Measurements from ENCODE around the gene CP. TPM values are rescaled to one million over a fixed set of nuclear protein-coding genes. Genes with fewer than 3 reads are reported as not detected.

Gene CP
- total RNA-seq, 1 experiment from 2014 or later: not detected

- Histone ChIP-seq H3K27ac (no peak overlapping the region), H3K36me3 (no peaks in the 10 kb centered on the region), H3K4me1 (replicated peaks) (peaks cover 11% of the 10 kb centered on the region), H3K9me3 (replicated peaks) (no peaks in the 10 kb centered on the region), H3K4me3 (no peak overlapping the region), H3K27me3 (replicated peaks) (no peaks in the 10 kb centered on the region)
- DNase-seq (ENCODE audit: low read depth in 1 of 2, low spot score in 2 of 2): no peak
Observed at GRCh38 chr3:149186721-149187120, 34.9 kb downstream of the CP start.

GRCh38 chr3:149186219-149186618, 35.4 kb downstream of the CP start:
- no peaks in the 10 kb centered on the region for H3K36me3 ChIP-seq
- H3K9me3 ChIP-seq (replicated peaks): no peaks in the 10 kb centered on the region
- H3K4me1 ChIP-seq (replicated peaks): peaks cover 11% of the 10 kb centered on the region
- H3K27ac ChIP-seq: no peak overlapping the region
- H3K27me3 ChIP-seq (replicated peaks): no peaks in the 10 kb centered on the region
- no peak for DNase-seq (ENCODE audit: low read depth in 1 of 2, low spot score in 2 of 2)
- no peak overlapping the region for H3K4me3 ChIP-seq

DNA sequence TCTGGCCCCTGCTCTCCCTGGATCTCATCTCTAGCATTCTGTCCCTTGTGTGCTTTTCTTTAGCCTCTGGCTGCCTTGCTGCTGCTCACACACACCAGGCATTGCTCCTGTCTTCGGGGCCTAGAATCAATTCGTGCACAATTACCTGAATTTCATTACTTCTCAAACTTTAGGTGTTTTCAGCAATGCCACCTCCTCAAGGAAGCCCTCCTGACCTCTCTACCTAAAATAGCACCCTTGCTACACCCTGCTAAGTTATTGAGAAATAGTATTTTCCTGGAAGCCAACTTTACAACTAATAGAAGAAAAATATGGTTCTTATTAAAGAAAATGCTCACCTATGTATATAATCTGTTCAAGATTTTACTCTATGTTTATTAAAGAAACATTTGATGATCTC, 40.4 kb downstream of the CP start:
- H3K4me1 ChIP-seq (replicated peaks): peaks cover 42% of the 10 kb centered on the region
- no peaks in the 10 kb centered on the region for H3K9me3 ChIP-seq (replicated peaks)

GRCh38 chr3:149180057-149180573, 41.5 kb downstream of the CP start:
- H3K27me3 ChIP-seq (replicated peaks): no peaks in the 10 kb centered on the region
- H3K4me1 ChIP-seq (replicated peaks): peaks cover 33% of the 10 kb centered on the region
- H3K27ac ChIP-seq: peak overlapping the region; percentile 87

More for the DNA sequence above, 40.4 kb downstream of the CP start:
- H3K27ac ChIP-seq: no peak overlapping the region
- no peak overlapping the region for H3K4me3 ChIP-seq
- H3K27me3 ChIP-seq (replicated peaks): no peaks in the 10 kb centered on the region
- H3K36me3 ChIP-seq: no peaks in the 10 kb centered on the region
- no peak for DNase-seq (ENCODE audit: low read depth in 1 of 2, low spot score in 2 of 2)

DNA sequence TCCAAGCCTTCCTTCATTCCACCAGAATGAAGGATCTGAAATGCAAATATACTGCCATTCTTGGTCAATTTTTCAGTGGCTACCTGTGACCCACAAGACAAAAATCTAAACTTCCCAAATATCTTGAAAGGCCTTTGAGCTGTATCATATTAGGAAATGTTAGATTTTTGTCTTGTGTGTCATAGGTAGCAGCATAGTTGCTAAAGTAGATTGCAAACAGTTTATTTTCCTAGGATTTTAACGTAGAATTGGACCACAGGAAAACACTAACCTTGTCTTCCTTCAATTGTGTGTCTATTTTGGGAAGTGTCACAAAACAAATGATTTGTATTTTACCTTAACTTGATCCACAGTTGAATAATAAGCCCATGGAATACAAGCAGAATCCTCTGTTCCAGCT, 42.4 kb downstream of the CP start:
- DNase-seq (ENCODE audit: low read depth in 1 of 2, low spot score in 2 of 2): peak in 1 of 2 experiments; percentile 75
- Histone ChIP-seq H3K4me3 (no peak overlapping the region), H3K27ac (peak overlapping the region; percentile 87), H3K27me3 (replicated peaks) (no peaks in the 10 kb centered on the region), H3K9me3 (replicated peaks) (no peaks in the 10 kb centered on the region), H3K4me1 (replicated peaks) (peaks cover 33% of the 10 kb centered on the region), H3K36me3 (no peaks in the 10 kb centered on the region)

More at GRCh38 chr3:149180057-149180573, 41.5 kb downstream of the CP start:
- Histone ChIP-seq H3K36me3 (no peaks in the 10 kb centered on the region), H3K4me3 (no peak overlapping the region), H3K9me3 (replicated peaks) (no peaks in the 10 kb centered on the region)
- peak; percentile 90 for DNase-seq (ENCODE audit: low read depth in 1 of 2, low spot score in 2 of 2)

GRCh38 chr3:149177122-149177521, 44.5 kb downstream of the CP start:
- no peak for DNase-seq (ENCODE audit: low read depth in 1 of 2, low spot score in 2 of 2)
- Histone ChIP-seq H3K9me3 (replicated peaks) (no peaks in the 10 kb centered on the region), H3K27me3 (replicated peaks) (no peaks in the 10 kb centered on the region), H3K36me3 (peaks cover 6% of the 10 kb centered on the region), H3K4me3 (no peak overlapping the region), H3K4me1 (replicated peaks) (peaks cover 33% of the 10 kb centered on the region), H3K27ac (no peak overlapping the region)

GRCh38 chr3:149174901-149175300, 46.7 kb downstream of the CP start:
- no peak overlapping the region for H3K4me3 ChIP-seq
- H3K36me3 ChIP-seq: peaks cover 24% of the 10 kb centered on the region
- H3K4me1 ChIP-seq (replicated peaks): peaks cover 26% of the 10 kb centered on the region
- no peak for DNase-seq (ENCODE audit: low read depth in 1 of 2, low spot score in 2 of 2)
- H3K27me3 ChIP-seq (replicated peaks): no peaks in the 10 kb centered on the region
- no peak overlapping the region for H3K27ac ChIP-seq
- H3K9me3 ChIP-seq (replicated peaks): no peaks in the 10 kb centered on the region

DNA sequence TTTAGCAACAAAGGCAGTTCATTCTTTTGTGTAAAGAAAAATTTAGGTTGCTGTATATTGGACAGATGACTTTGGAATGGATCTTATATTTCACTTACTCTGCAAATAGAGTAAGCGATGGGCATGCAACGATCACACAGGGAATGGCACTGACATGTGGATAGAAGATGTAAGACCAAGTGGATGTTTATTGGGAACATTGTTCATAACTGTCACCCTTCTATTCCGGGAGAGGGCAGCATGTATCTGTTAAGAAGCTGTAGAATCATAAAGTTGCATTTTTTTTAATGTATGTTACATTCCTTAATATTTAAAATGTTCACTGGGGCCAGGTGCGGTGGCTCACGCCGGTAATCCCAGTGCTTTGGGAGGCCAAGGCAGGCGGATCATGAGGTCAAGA, 51.0 kb downstream of the CP start:
- Histone ChIP-seq H3K27me3 (replicated peaks) (no peaks in the 10 kb centered on the region), H3K36me3 (peaks cover 47% of the 10 kb centered on the region), H3K9me3 (replicated peaks) (no peaks in the 10 kb centered on the region), H3K4me1 (replicated peaks) (no peaks in the 10 kb centered on the region), H3K4me3 (no peak overlapping the region), H3K27ac (no peak overlapping the region)
- no peak for DNase-seq (ENCODE audit: low read depth in 1 of 2, low spot score in 2 of 2)

DNA sequence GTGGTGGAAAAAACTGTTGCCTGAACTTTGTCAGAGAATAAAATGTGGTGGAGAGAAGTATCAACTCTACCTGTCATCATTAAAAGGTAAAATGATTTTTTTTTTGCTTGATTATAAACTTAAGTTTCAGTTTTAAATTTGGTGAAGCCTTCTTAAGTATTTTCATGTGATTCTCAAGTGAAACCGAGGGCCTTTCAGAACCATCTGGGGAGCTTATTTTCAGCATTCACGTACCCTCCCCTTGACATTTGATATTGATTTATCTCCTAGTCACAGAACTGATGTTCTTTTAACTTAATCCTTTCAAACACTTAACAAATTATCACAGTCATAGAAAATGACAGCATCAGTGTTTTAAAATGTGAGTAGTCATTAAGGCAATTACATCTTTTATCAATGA, 53.7 kb downstream of the CP start:
- Histone ChIP-seq H3K27ac (no peak overlapping the region), H3K4me3 (no peak overlapping the region), H3K9me3 (replicated peaks) (no peaks in the 10 kb centered on the region), H3K27me3 (replicated peaks) (no peaks in the 10 kb centered on the region), H3K4me1 (replicated peaks) (no peaks in the 10 kb centered on the region), H3K36me3 (peaks cover 67% of the 10 kb centered on the region)
- DNase-seq (ENCODE audit: low read depth in 1 of 2, low spot score in 2 of 2): no peak

- H3K27ac ChIP-seq: no peak overlapping the region
- no peaks in the 10 kb centered on the region for H3K9me3 ChIP-seq (replicated peaks)
- peaks cover 60% of the 10 kb centered on the region for H3K36me3 ChIP-seq
- DNase-seq (ENCODE audit: low read depth in 1 of 2, low spot score in 2 of 2): no peak
- H3K4me3 ChIP-seq: no peak overlapping the region
- H3K4me1 ChIP-seq (replicated peaks): no peaks in the 10 kb centered on the region
- H3K27me3 ChIP-seq (replicated peaks): no peaks in the 10 kb centered on the region
Observed at GRCh38 chr3:149163066-149163465, 58.6 kb downstream of the CP start.

GRCh38 chr3:149162007-149162406, 59.6 kb downstream of the CP start:
- Histone ChIP-seq H3K27me3 (replicated peaks) (no peaks in the 10 kb centered on the region), H3K27ac (no peak overlapping the region), H3K4me3 (no peak overlapping the region), H3K36me3 (peaks cover 60% of the 10 kb centered on the region), H3K9me3 (replicated peaks) (no peaks in the 10 kb centered on the region), H3K4me1 (replicated peaks) (no peaks in the 10 kb centered on the region)
- DNase-seq (ENCODE audit: low read depth in 1 of 2, low spot score in 2 of 2): no peak

DNA sequence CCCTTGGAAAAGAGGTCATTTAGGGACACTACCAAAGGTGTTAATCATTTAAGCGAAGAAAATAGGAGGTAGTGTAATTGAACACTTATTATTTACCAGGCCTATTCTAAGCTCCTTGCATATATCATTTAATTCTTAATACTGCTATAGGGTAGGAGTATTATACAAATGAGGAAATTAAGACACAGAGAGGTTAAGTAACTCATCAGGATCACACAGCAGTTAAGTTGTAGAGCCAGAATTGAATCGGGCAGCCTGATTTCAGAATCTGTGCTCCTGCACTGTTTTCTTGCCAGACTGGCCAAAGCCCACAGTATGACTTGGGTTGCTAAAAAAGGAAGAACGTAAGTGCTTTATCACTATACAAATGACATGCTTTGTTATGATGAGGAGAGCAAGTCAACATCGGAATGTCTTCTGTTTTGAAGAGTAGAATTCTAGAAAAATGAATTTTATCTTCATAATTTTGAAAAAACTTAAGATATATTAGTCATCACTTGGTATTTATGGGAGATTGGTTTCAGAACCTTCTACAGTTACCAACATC, 60.8 kb downstream of the CP start:
- H3K4me3 ChIP-seq: no peak overlapping the region
- H3K27ac ChIP-seq: no peak overlapping the region
- peaks cover 66% of the 10 kb centered on the region for H3K36me3 ChIP-seq
- no peak for DNase-seq (ENCODE audit: low read depth in 1 of 2, low spot score in 2 of 2)
- H3K9me3 ChIP-seq (replicated peaks): no peaks in the 10 kb centered on the region
- H3K4me1 ChIP-seq (replicated peaks): no peaks in the 10 kb centered on the region
- no peaks in the 10 kb centered on the region for H3K27me3 ChIP-seq (replicated peaks)

GRCh38 chr3:149153402-149153801, 68.2 kb downstream of the CP start:
- Histone ChIP-seq H3K36me3 (peaks cover 65% of the 10 kb centered on the region), H3K4me3 (no peak overlapping the region), H3K9me3 (replicated peaks) (no peaks in the 10 kb centered on the region), H3K4me1 (replicated peaks) (peaks cover 10% of the 10 kb centered on the region), H3K27me3 (replicated peaks) (no peaks in the 10 kb centered on the region), H3K27ac (no peak overlapping the region)
- no peak for DNase-seq (ENCODE audit: low read depth in 1 of 2, low spot score in 2 of 2)

DNA sequence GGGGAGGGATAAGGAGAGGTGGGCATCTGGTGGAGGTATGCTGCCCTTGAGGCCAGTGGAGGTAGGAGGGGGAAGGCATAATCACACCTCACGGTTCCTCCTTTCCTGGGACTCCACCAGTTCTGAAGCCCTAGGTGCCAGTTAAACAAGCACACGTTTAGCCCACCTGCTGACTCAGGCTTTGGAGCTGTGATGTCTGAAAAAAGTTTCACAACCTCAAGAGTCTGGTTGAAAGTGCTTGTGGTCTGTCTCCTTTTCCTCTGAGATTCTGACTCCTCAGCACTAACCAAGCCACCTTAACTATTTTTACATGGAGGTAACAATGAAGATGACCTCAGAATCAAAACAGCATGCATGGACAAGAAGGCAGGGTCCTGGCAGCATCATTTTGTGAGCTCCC, 69.2 kb downstream of the CP start:
- no peaks in the 10 kb centered on the region for H3K27me3 ChIP-seq (replicated peaks)
- no peak overlapping the region for H3K27ac ChIP-seq
- peaks cover 55% of the 10 kb centered on the region for H3K36me3 ChIP-seq
- no peak for DNase-seq (ENCODE audit: low read depth in 1 of 2, low spot score in 2 of 2)
- no peak overlapping the region for H3K4me3 ChIP-seq
- no peaks in the 10 kb centered on the region for H3K9me3 ChIP-seq (replicated peaks)
- H3K4me1 ChIP-seq (replicated peaks): peaks cover 10% of the 10 kb centered on the region

DNA sequence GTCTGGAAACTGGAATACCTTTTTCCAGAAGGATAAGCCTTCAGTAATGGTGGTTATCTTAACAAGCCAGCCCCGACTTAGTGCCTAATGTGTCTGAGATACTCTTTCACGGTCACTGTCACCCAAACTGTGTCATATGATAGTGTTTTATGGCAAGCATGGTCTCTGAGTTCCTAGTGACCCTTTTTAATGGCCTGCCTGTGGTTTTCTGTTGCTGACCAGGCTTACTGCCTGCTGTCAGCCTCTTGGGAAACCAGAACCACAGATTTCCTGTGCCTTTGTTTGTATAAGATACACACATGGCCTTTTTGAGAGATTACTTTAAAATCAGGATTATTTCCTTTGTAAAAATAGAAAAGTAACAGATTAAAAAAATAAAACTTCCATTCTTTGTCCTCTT, 69.8 kb downstream of the CP start:
- H3K4me1 ChIP-seq (replicated peaks): peaks cover 10% of the 10 kb centered on the region
- H3K36me3 ChIP-seq: peaks cover 51% of the 10 kb centered on the region
- no peaks in the 10 kb centered on the region for H3K9me3 ChIP-seq (replicated peaks)
- H3K27me3 ChIP-seq (replicated peaks): no peaks in the 10 kb centered on the region
- no peak overlapping the region for H3K4me3 ChIP-seq
- no peak overlapping the region for H3K27ac ChIP-seq
- DNase-seq (ENCODE audit: low read depth in 1 of 2, low spot score in 2 of 2): peak in 1 of 2 experiments; percentile 25

Measured in SJSA1 (cell line).